ENCODE data around the gene PPIA. TPM values are rescaled to one million over a fixed set of nuclear protein-coding genes. Genes with fewer than 3 reads are reported as not detected.

PPIA gene
- total RNA-seq, 2 donors from 2014 or later = 1,240 to 1,316 TPM

GRCh38 chr7:44757311-44757710 is 39.2 kb upstream of the PPIA start:
- Mint-ChIP-seq H3K27ac (no peak overlapping the region), H3K27me3 (ENCODE audit: low read depth) (no peaks in the 10 kb centered on the region), H3K4me1 (ENCODE audit: low read depth) (peaks cover 15% of the 10 kb centered on the region), H3K9me3 (no peaks in the 10 kb centered on the region), H3K36me3 (ENCODE audit: insufficient read depth in 2 of 2) (peaks cover 2 to 8% of the 10 kb centered on the region in 2 donors), H3K4me3 (no peak overlapping the region)
- DNase-seq (no peak), ATAC-seq (replicated peaks in 1 of 2) (no peak)

GRCh38 chr7:44757739-44758138 is 38.7 kb upstream of the PPIA start:
- ATAC-seq (replicated peaks in 1 of 2) (no peak), DNase-seq (no peak)
- Mint-ChIP-seq H3K4me1 (ENCODE audit: low read depth) (peaks cover 11% of the 10 kb centered on the region), H3K27ac (no peak overlapping the region), H3K27me3 (ENCODE audit: low read depth) (no peaks in the 10 kb centered on the region), H3K9me3 (no peaks in the 10 kb centered on the region), H3K36me3 (ENCODE audit: insufficient read depth in 2 of 2) (peaks cover 3 to 6% of the 10 kb centered on the region in 2 donors), H3K4me3 (no peak overlapping the region)

- H3K27ac Mint-ChIP-seq = no peak overlapping the region
- no peak for DNase-seq
- no peaks in the 10 kb centered on the region for H3K9me3 Mint-ChIP-seq
- H3K27me3 Mint-ChIP-seq (ENCODE audit: low read depth) = no peaks in the 10 kb centered on the region
- peaks cover 4% of the 10 kb centered on the region for H3K4me1 Mint-ChIP-seq (ENCODE audit: low read depth)
- H3K4me3 Mint-ChIP-seq = no peak overlapping the region
- ATAC-seq (replicated peaks in 1 of 2) = no peak
- peaks cover 3 to 10% of the 10 kb centered on the region in 2 donors for H3K36me3 Mint-ChIP-seq (ENCODE audit: insufficient read depth in 2 of 2)
These were observed 37.2 kb upstream of the PPIA start for GRCh38 chr7:44759246-44759645.

- Mint-ChIP-seq H3K27ac (no peak overlapping the region), H3K9me3 (no peaks in the 10 kb centered on the region), H3K4me3 (no peak overlapping the region), H3K27me3 (ENCODE audit: low read depth) (no peaks in the 10 kb centered on the region), H3K4me1 (ENCODE audit: low read depth) (no peaks in the 10 kb centered on the region), H3K36me3 (ENCODE audit: insufficient read depth in 2 of 2) (peaks cover 7 to 12% of the 10 kb centered on the region in 2 donors)
- DNase-seq (no peak), ATAC-seq (replicated peaks in 1 of 2) (no peak)
These were observed 36.4 kb upstream of the PPIA start for GRCh38 chr7:44760034-44760580.

- no peaks in the 10 kb centered on the region for H3K4me1 Mint-ChIP-seq (ENCODE audit: low read depth)
- H3K4me3 Mint-ChIP-seq = no peak overlapping the region
- H3K27me3 Mint-ChIP-seq (ENCODE audit: low read depth) = no peaks in the 10 kb centered on the region
- DNase-seq = no peak
- H3K36me3 Mint-ChIP-seq (ENCODE audit: insufficient read depth in 2 of 2) = peaks cover 7 to 16% of the 10 kb centered on the region in 2 donors
- H3K9me3 Mint-ChIP-seq = no peaks in the 10 kb centered on the region
- H3K27ac Mint-ChIP-seq = no peak overlapping the region
- no peak for ATAC-seq (replicated peaks in 1 of 2)
These were observed 35.0 kb upstream of the PPIA start for GRCh38 chr7:44761207-44762161.

GRCh38 chr7:44762300-44762699 is 34.2 kb upstream of the PPIA start:
- H3K27me3 Mint-ChIP-seq (ENCODE audit: low read depth) = no peaks in the 10 kb centered on the region
- H3K36me3 Mint-ChIP-seq (ENCODE audit: insufficient read depth in 2 of 2) = peaks cover 8 to 19% of the 10 kb centered on the region in 2 donors
- no peak overlapping the region for H3K27ac Mint-ChIP-seq
- DNase-seq (no peak), ATAC-seq (replicated peaks in 1 of 2) (no peak)
- H3K9me3 Mint-ChIP-seq = no peaks in the 10 kb centered on the region
- H3K4me3 Mint-ChIP-seq = no peak overlapping the region
- no peaks in the 10 kb centered on the region for H3K4me1 Mint-ChIP-seq (ENCODE audit: low read depth)

GRCh38 chr7:44762726-44763522 is 33.6 kb upstream of the PPIA start:
- H3K27ac Mint-ChIP-seq = no peak overlapping the region
- H3K9me3 Mint-ChIP-seq = no peaks in the 10 kb centered on the region
- H3K36me3 Mint-ChIP-seq (ENCODE audit: insufficient read depth in 2 of 2) = peaks cover 8 to 19% of the 10 kb centered on the region in 2 donors
- DNase-seq (no peak), ATAC-seq (replicated peaks in 1 of 2) (no peak)
- no peaks in the 10 kb centered on the region for H3K27me3 Mint-ChIP-seq (ENCODE audit: low read depth)
- H3K4me3 Mint-ChIP-seq = no peak overlapping the region
- peaks cover 5% of the 10 kb centered on the region for H3K4me1 Mint-ChIP-seq (ENCODE audit: low read depth)

- H3K9me3 Mint-ChIP-seq = no peaks in the 10 kb centered on the region
- DNase-seq (no peak), ATAC-seq (replicated peaks in 1 of 2) (no peak)
- no peaks in the 10 kb centered on the region for H3K27me3 Mint-ChIP-seq (ENCODE audit: low read depth)
- peaks cover 8 to 16% of the 10 kb centered on the region in 2 donors for H3K36me3 Mint-ChIP-seq (ENCODE audit: insufficient read depth in 2 of 2)
- peaks cover 16% of the 10 kb centered on the region for H3K4me1 Mint-ChIP-seq (ENCODE audit: low read depth)
- no peak overlapping the region for H3K27ac Mint-ChIP-seq
- H3K4me3 Mint-ChIP-seq = no peak overlapping the region
These were observed 32.4 kb upstream of the PPIA start for GRCh38 chr7:44764081-44764480.

GRCh38 chr7:44764665-44765578 is 31.6 kb upstream of the PPIA start:
- no peaks in the 10 kb centered on the region for H3K27me3 Mint-ChIP-seq (ENCODE audit: low read depth)
- H3K27ac Mint-ChIP-seq = no peak overlapping the region
- peaks cover 25% of the 10 kb centered on the region for H3K4me1 Mint-ChIP-seq (ENCODE audit: low read depth)
- peaks cover 9 to 15% of the 10 kb centered on the region in 2 donors for H3K36me3 Mint-ChIP-seq (ENCODE audit: insufficient read depth in 2 of 2)
- no peak overlapping the region for H3K4me3 Mint-ChIP-seq
- H3K9me3 Mint-ChIP-seq = no peaks in the 10 kb centered on the region
- DNase-seq (no peak), ATAC-seq (replicated peaks in 1 of 2) (no peak)

GRCh38 chr7:44765579-44766415 is 30.7 kb upstream of the PPIA start:
- H3K27ac Mint-ChIP-seq = no peak overlapping the region

GRCh38 chr7:44766416-44766801 is 30.1 kb upstream of the PPIA start:
- H3K4me3 Mint-ChIP-seq = no peak overlapping the region
- no peaks in the 10 kb centered on the region for H3K9me3 Mint-ChIP-seq
- ATAC-seq (replicated peaks in 1 of 2) (no peak), DNase-seq (no peak)
- H3K27me3 Mint-ChIP-seq (ENCODE audit: low read depth) = no peaks in the 10 kb centered on the region
- H3K27ac Mint-ChIP-seq = no peak overlapping the region
- peaks cover 29% of the 10 kb centered on the region for H3K4me1 Mint-ChIP-seq (ENCODE audit: low read depth)
- peaks cover 11 to 16% of the 10 kb centered on the region in 2 donors for H3K36me3 Mint-ChIP-seq (ENCODE audit: insufficient read depth in 2 of 2)

More at GRCh38 chr7:44765579-44766415, 30.7 kb upstream of the PPIA start:
- Mint-ChIP-seq H3K4me1 (ENCODE audit: low read depth) (peaks cover 29% of the 10 kb centered on the region), H3K27me3 (ENCODE audit: low read depth) (no peaks in the 10 kb centered on the region), H3K9me3 (no peaks in the 10 kb centered on the region), H3K4me3 (no peak overlapping the region), H3K36me3 (ENCODE audit: insufficient read depth in 2 of 2) (peaks cover 11 to 16% of the 10 kb centered on the region in 2 donors)
- ATAC-seq (replicated peaks in 1 of 2) (no peak), DNase-seq (no peak)

Measured in activated T-cell treated with anti-CD3 and anti-CD28 coated beads, Interleukin-2, amount 50 U/mL, for 72 hours (primary cell).